B cell (primary cell): Measurements from ENCODE around the gene KCNJ13. TPM values are rescaled to one million over a fixed set of nuclear protein-coding genes. Genes with fewer than 3 reads are reported as not detected.

ENCODE experiments used
- ATAC-seq: fragments of 200-7000 bp; cut with Tn5 transposase; one replicate; pipeline ENCODE4 v1.10.0; 2021; ENCODE audit warnings: low read depth, mild to moderate bottlenecking, moderate number of reproducible peaks, moderate library complexity
- CTCF ChIA-PET: fragments of 350-600 bp; sonication (Branson Sonifier 250); formaldehyde crosslinking; loops from one replicate; lab custom pipeline; 2021; ENCODE audit warnings: antibody characterized with exemption, inconsistent platforms; lab: Charles Lee
- POLR2A ChIA-PET: fragments of 350-600 bp; sonication (Branson Sonifier 250); formaldehyde crosslinking; loops from one replicate; lab custom pipeline; 2021; ENCODE audit warnings: antibody characterized with exemption; lab: Charles Lee
- DNase-seq: peaks from one replicate; pipeline ENCODE4 v3.0.0; 2013
- H2AFZ ChIP-seq: 2 replicates; pipeline ENCODE4 v1.6.1; 2012; ENCODE audit warnings: mild to moderate bottlenecking, low read depth, low read length; ENCODE audit not compliant: insufficient read depth, poor library complexity, severe bottlenecking
- H3K27ac ChIP-seq, 2 donors: 1 replicate in 1 of 2; 2 replicates in 1 of 2; pipeline ENCODE4 v1.5.1; 2012 to 2013; ENCODE audit warnings: low read length in 2 of 2, mild to moderate bottlenecking in 2 of 2, moderate library complexity in 1 of 2
- H3K27me3 ChIP-seq, 4 experiments: fragments of 200-600 bp in 1 of 4; sonication (generic) in 1 of 4; replicated peaks in 1 of 4; 1 replicate in 2 of 4; 2 replicates in 2 of 4; pipeline versions ENCODE4 v1.6.1 to v1.7.0; 2013 to 2016; ENCODE audit warnings: low read length in 3 of 4, mild to moderate bottlenecking in 2 of 4, mixed read lengths in 1 of 4, moderate library complexity in 1 of 4; ENCODE audit not compliant: insufficient read depth in 4 of 4, control insufficient read depth in 3 of 4; ENCODE audit errors: control extremely low read depth in 1 of 4
- H3K36me3 ChIP-seq, 2 experiments: replicated peaks in 1 of 2; 1 replicate in 1 of 2; 2 replicates in 1 of 2; pipeline versions ENCODE4 v1.6.1 to v1.7.1; 2013; ENCODE audit warnings: low read length in 1 of 2; ENCODE audit not compliant: insufficient read depth in 2 of 2, control insufficient read depth in 1 of 2; ENCODE audit errors: control extremely low read depth in 1 of 2, extremely low read depth in 1 of 2
- H3K4me1 ChIP-seq, 2 donors: fragments of 200-600 bp in 1 of 2; sonication (generic) in 1 of 2; 1 replicate in 1 of 2; 2 replicates in 1 of 2; pipeline versions ENCODE4 v1.5.1 to v1.6.1; 2013 to 2017; ENCODE audit warnings: low read length in 2 of 2; ENCODE audit not compliant: control insufficient read depth in 2 of 2, insufficient read depth in 2 of 2
- H3K4me2 ChIP-seq: replicated peaks from 2 replicates; pipeline ENCODE3; 2012; ENCODE audit warnings: mild to moderate bottlenecking, low read depth, low read length; ENCODE audit not compliant: poor library complexity, severe bottlenecking
- H3K4me3 ChIP-seq, 5 experiments: fragments of 200-600 bp in 1 of 5; sonication (generic) in 1 of 5; 1 replicate in 3 of 5; 2 replicates in 2 of 5; pipeline versions ENCODE4 v1.5.1 to v1.7.0; 2011 to 2016; ENCODE audit warnings: low read length in 4 of 5, mild to moderate bottlenecking in 4 of 5, low read depth in 2 of 5, control low read depth in 1 of 5, moderate library complexity in 1 of 5; ENCODE audit not compliant: insufficient read depth in 1 of 5; ENCODE audit errors: control extremely low read depth in 1 of 5, extremely low read depth in 1 of 5
- H3K79me2 ChIP-seq: fragments of 200-600 bp; sonication (generic); one replicate; pipeline ENCODE4 v1.6.0; 2016; ENCODE audit warnings: low read length; ENCODE audit not compliant: control insufficient read depth, insufficient read depth
- H3K9ac ChIP-seq: fragments of 200-600 bp; sonication (generic); 2 replicates; pipeline ENCODE4 v1.6.1; 2017; ENCODE audit warnings: mild to moderate bottlenecking, low read length, moderate library complexity
- H3K9me3 ChIP-seq, 3 donors: one replicate each; pipeline versions ENCODE4 v1.6.1 to v1.7.1; 2013; ENCODE audit warnings: low read length in 2 of 3; ENCODE audit not compliant: control insufficient read depth in 2 of 3, insufficient read depth in 1 of 3; ENCODE audit errors: control extremely low read depth in 1 of 3
- H4K20me1 ChIP-seq: 2 replicates; pipeline ENCODE4 v1.6.0; 2012; ENCODE audit warnings: mild to moderate bottlenecking, low read length; ENCODE audit not compliant: insufficient read depth, control insufficient read depth, poor library complexity, severe bottlenecking
- H3K27ac Mint-ChIP-seq: one replicate; pipeline ENCODE4 v1.8.0; 2021; ENCODE audit warnings: mixed read lengths
- H3K27me3 Mint-ChIP-seq: one replicate; pipeline ENCODE4 v1.8.0; 2021; ENCODE audit warnings: mixed read lengths
- H3K4me1 Mint-ChIP-seq: one replicate; pipeline ENCODE4 v1.8.0; 2021; ENCODE audit warnings: mixed read lengths
- H3K4me3 Mint-ChIP-seq: one replicate; pipeline ENCODE4 v1.8.0; 2021; ENCODE audit warnings: mixed read lengths
- H3K9me3 Mint-ChIP-seq: one replicate; pipeline ENCODE4 v1.8.0; 2022; ENCODE audit warnings: mixed read lengths; ENCODE audit not compliant: insufficient read depth
- EZH2 ChIP-seq: IDR thresholded peaks from 2 replicates; pipeline ENCODE4 v1.6.1; 2012; ENCODE audit warnings: borderline replicate concordance, low read depth, mild to moderate bottlenecking, moderate library complexity, low read length; ENCODE audit not compliant: insufficient read depth, poor library complexity, severe bottlenecking
- WGBS: methylation state at CpG from one replicate; pipeline ENCODE4 v1.1.5; 2013; ENCODE audit warnings: missing lambda C conversion rate; ENCODE audit not compliant: insufficient coverage; 5-methylcytosine and 5-hydroxymethylcytosine counted together
- intact Hi-C: fragments of 100-400 bp; cut with micrococcal nuclease; formaldehyde crosslinking; loops from one replicate; pipeline ENCODE4 v1.10.0; 2022
- polyA plus RNA-seq: library from polyadenylated mRNA; depleted of rRNA; stranded (reverse); fragments of >200 nt; gene quantifications from 2 replicates; pipeline ENCODE4 v1.2.3, GENCODE V29; 2012
- total RNA-seq, 2 donors: library from RNA; stranded (reverse); fragments of 120-200 nt in 1 of 2; gene quantifications; 1 replicate in 1 of 2; 2 replicates in 1 of 2; pipeline versions ENCODE4 v1.2.3 to v1.2.4, GENCODE V29; 2013 to 2022
- TF ChIP-seq, protein P1 (sequence below): fragments of 200-600 bp; IDR thresholded peaks from one replicate; pipeline ENCODE4 v1.8.0; 2022; ENCODE audit warnings: antibody characterized with exemption, mild to moderate bottlenecking

KCNJ13 gene
- total and polyA plus RNA-seq, 2 donors (not counting 1 experiment from before 2014, with no cell fraction given), result not detected

DNA sequence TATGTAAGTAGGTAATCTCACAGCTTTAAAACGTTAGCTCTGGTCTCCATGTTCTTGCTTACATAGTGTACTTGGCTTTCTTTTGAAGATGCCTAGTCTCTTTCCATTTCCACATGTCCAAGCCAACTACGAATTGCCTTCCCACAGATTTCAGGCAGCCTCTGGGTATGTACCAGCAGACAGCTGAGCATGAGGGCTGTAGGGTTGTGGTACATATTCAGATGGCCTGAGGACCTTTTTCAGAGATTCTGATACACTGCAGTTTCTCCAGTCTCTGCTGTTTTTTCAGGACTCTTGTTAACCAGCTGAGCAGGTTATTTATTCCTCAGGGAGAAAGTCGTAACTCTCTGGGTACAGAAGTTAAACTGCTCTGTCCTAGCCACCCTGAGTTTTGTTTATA, 3.1 kb upstream of the KCNJ13 start:
- H3K9ac ChIP-seq, result no peak overlapping the region
- no peak overlapping the region for H3K4me3 ChIP-seq
- no peak overlapping the region for H3K27ac ChIP-seq
- intact Hi-C loops, result no loop called here
- no peaks in the 10 kb centered on the region for H3K27me3 ChIP-seq
- H3K4me1 Mint-ChIP-seq, result peaks cover 5% of the 10 kb centered on the region
- H3K9me3 Mint-ChIP-seq, result no peaks in the 10 kb centered on the region
- ATAC-seq (no peak), DNase-seq (no peak)
- H3K36me3 ChIP-seq, result peaks cover 0 to 8% of the 10 kb centered on the region in 2 experiments
- TF ChIP-seq, protein P1, sequence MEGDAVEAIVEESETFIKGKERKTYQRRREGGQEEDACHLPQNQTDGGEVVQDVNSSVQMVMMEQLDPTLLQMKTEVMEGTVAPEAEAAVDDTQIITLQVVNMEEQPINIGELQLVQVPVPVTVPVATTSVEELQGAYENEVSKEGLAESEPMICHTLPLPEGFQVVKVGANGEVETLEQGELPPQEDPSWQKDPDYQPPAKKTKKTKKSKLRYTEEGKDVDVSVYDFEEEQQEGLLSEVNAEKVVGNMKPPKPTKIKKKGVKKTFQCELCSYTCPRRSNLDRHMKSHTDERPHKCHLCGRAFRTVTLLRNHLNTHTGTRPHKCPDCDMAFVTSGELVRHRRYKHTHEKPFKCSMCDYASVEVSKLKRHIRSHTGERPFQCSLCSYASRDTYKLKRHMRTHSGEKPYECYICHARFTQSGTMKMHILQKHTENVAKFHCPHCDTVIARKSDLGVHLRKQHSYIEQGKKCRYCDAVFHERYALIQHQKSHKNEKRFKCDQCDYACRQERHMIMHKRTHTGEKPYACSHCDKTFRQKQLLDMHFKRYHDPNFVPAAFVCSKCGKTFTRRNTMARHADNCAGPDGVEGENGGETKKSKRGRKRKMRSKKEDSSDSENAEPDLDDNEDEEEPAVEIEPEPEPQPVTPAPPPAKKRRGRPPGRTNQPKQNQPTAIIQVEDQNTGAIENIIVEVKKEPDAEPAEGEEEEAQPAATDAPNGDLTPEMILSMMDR, result no peak
- no peak for TF ChIP-seq EZH2
- H3K4me2 ChIP-seq, result no peak overlapping the region
- ChIA-PET POLR2A (no interaction called here), CTCF (no interaction called here)
- no peaks in the 10 kb centered on the region for H3K79me2 ChIP-seq
- no peaks in the 10 kb centered on the region for H3K9me3 ChIP-seq
- no peaks in the 10 kb centered on the region for H3K4me1 ChIP-seq
- H4K20me1 ChIP-seq, result no peaks in the 10 kb centered on the region
- H3K27ac Mint-ChIP-seq, result no peak overlapping the region
- no peak overlapping the region for H3K4me3 Mint-ChIP-seq
- WGBS, result 71% methylated on average over 1 of the region's 3 CpGs
- H3K27me3 Mint-ChIP-seq, result no peaks in the 10 kb centered on the region
- H2AFZ ChIP-seq, result no peak overlapping the region

DNA sequence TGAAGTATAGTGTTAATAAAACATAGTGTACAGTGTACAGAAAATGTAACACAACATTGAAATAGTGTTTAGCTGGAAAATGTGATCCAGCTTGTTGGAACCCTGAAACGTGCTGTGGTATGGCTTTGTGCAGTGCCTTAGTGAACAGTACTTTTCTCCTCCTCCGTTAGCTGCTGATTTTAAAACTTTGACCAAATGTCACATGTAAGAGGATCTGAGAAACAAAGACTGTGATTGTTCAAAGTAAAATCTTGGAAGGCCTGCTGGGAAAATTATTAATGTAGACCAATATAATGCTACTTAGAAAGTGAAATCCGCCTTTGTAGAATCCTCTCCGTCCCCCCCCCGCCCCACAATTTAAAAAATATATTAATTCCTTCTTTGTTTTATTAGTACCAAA, 911 bp upstream of the KCNJ13 start:
- CTCF ChIA-PET, result interaction anchor here (0.6 kb wide), 1 partner anchor 20 kb away, joined by 3 read pairs; no protein-coding TSS in a partner anchor
- Histone ChIP-seq H3K79me2 (no peaks in the 10 kb centered on the region), H3K4me2 (no peak overlapping the region), H3K36me3 (peaks cover 0 to 8% of the 10 kb centered on the region in 2 experiments), H4K20me1 (no peaks in the 10 kb centered on the region), H3K4me3 (no peak overlapping the region), H3K9ac (no peak overlapping the region), H3K9me3 (no peaks in the 10 kb centered on the region), H3K27me3 (no peaks in the 10 kb centered on the region), H3K27ac (no peak overlapping the region), H3K4me1 (peaks cover 5 to 10% of the 10 kb centered on the region in 2 donors), H2AFZ (no peak overlapping the region)
- Mint-ChIP-seq H3K4me3 (no peak overlapping the region), H3K27ac (no peak overlapping the region), H3K27me3 (no peaks in the 10 kb centered on the region), H3K4me1 (peaks cover 19% of the 10 kb centered on the region), H3K9me3 (no peaks in the 10 kb centered on the region)
- WGBS, result 100% methylated on average over 2 of the region's 5 CpGs
- intact Hi-C loops, result no loop called here
- POLR2A ChIA-PET, result interaction anchor here (0.7 kb wide), 1 partner anchor 271 kb away, joined by 5 read pairs; no protein-coding TSS in a partner anchor
- ATAC-seq (no peak), DNase-seq (no peak)
- TF ChIP-seq EZH2, result no peak
- TF ChIP-seq, protein P1, result no peak
